Suprapubic skin (tissue), 4 donors: ENCODE results near the gene DNAJC4. TPM values are rescaled to one million over a fixed set of nuclear protein-coding genes. Genes with fewer than 3 reads are reported as not detected.

ENCODE experiments used
- DNase-seq, 2 donors: peaks; one replicate each; pipeline ENCODE4 v3.0.0-alpha.2; 2019; ENCODE audit warnings: low spot score in 2 of 2
- H3K27ac ChIP-seq: fragments of 200-600 bp; sonication (generic); one replicate; pipeline ENCODE4 v1.5.1; 2019
- H3K27me3 ChIP-seq: fragments of 200-600 bp; sonication (generic); one replicate; pipeline ENCODE4 v1.5.1; 2019
- H3K36me3 ChIP-seq: fragments of 200-600 bp; sonication (generic); one replicate; pipeline ENCODE4 v1.5.1; 2019
- H3K4me1 ChIP-seq: fragments of 200-600 bp; sonication (generic); one replicate; pipeline ENCODE4 v1.5.1; 2019
- H3K4me3 ChIP-seq: fragments of 200-600 bp; sonication (generic); one replicate; pipeline ENCODE4 v1.5.1; 2019; ENCODE audit warnings: mild to moderate bottlenecking
- H3K9me3 ChIP-seq: fragments of 200-600 bp; sonication (generic); one replicate; pipeline ENCODE4 v1.5.1; 2019
- CTCF ChIP-seq, 2 donors: fragments of 200-600 bp in 1 of 2; fragments of 450-650 bp in 1 of 2; sonication (generic) in 1 of 2; IDR thresholded peaks; one replicate each; pipeline ENCODE4 v1.5.1; 2016 to 2019; ENCODE audit warnings: antibody characterized with exemption in 2 of 2, mild to moderate bottlenecking in 1 of 2, moderate library complexity in 1 of 2
- EP300 ChIP-seq: sonication (generic); formaldehyde crosslinking; IDR thresholded peaks from one replicate; pipeline ENCODE4 v1.6.1; 2017; ENCODE audit warnings: antibody characterized with exemption
- POLR2A ChIP-seq, 2 donors: fragments of 450-650 bp; IDR thresholded peaks; one replicate each; pipeline ENCODE4 v1.6.1; 2017; ENCODE audit warnings: antibody characterized with exemption in 2 of 2, mild to moderate bottlenecking in 2 of 2, moderate library complexity in 2 of 2
- POLR2AphosphoS5 ChIP-seq, 3 donors: sonication (generic); formaldehyde crosslinking; IDR thresholded peaks; one replicate each; pipeline ENCODE4 v1.6.1; 2017; ENCODE audit warnings: antibody characterized with exemption in 3 of 3
- WGBS: methylation state at CpG from one replicate; pipeline ENCODE4 v1.1.5; 2018; 5-methylcytosine and 5-hydroxymethylcytosine counted together
- total RNA-seq, 4 donors: library from RNA; depleted of rRNA; stranded (reverse); fragments of >200 nt; gene quantifications; one replicate each; pipeline ENCODE4 v1.1.0, GENCODE V29; 2016

The DNAJC4 gene
- total RNA-seq, 4 donors from 2014 or later = 26.9 to 55.1 (median 37.3) TPM

DNA sequence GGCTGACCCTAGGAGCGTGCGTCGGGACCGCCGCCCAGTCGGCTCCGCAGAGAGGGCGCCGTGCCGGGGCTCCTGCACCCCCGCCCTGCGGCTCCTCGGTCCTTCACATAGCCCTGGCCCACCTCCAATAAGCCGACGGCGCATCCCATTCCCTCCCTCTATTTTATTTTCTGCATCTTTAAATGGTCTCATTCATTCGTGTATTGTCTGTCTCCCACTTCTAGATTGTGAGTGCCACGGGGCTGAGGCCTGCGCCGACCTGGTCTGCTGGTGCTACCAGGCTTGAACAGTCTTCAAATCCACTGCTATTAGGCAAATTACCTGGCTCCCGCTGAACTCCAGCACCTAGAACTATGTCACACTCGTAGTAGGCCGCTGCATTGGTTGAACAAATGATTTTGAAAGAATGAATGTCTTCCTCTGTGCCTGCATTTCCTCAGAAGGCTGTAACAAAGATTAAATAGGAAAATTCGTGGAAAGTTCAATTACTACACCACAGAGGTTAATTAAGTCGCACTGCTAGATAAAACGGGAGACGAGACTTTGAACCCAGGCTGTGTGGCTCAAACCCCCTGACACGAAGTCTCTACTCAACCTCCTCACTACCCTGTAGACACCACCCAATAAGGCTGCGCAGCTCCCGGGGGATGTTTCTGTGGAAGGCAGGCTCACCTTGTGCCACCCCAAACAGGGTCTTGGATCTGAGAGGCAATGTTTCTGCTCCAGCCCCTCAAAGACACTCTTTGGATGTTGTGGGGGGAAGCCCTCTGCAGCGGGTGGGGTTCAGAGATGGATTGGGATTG, 17.6 kb downstream of the DNAJC4 start:
- DNase-seq = no peak
- Histone ChIP-seq H3K27me3 (no peaks in the 10 kb centered on the region), H3K4me1 (peaks cover 61% of the 10 kb centered on the region), H3K9me3 (no peaks in the 10 kb centered on the region), H3K36me3 (peaks cover 12% of the 10 kb centered on the region), H3K4me3 (peak overlapping the region; percentile 75), H3K27ac (peak overlapping the region; percentile 91)
- WGBS = 31% methylated on average over 31 of the region's 31 CpGs
- TF ChIP-seq POLR2A (IDR thresholded peaks at IDR 0.05) = no peak
- no peak for TF ChIP-seq EP300
- TF ChIP-seq CTCF (IDR thresholded peaks at IDR 0.05) = no peak
- TF ChIP-seq POLR2AphosphoS5 (IDR thresholded peaks at IDR 0.05) = no peak

- WGBS = 63% methylated on average over 7 of the region's 7 CpGs
- DNase-seq = no peak
- TF ChIP-seq CTCF (IDR thresholded peaks at IDR 0.05) = no peak
- no peak for TF ChIP-seq POLR2AphosphoS5 (IDR thresholded peaks at IDR 0.05)
- no peak for TF ChIP-seq EP300
- TF ChIP-seq POLR2A (IDR thresholded peaks at IDR 0.05) = no peak
These were observed 18.2 kb downstream of the DNAJC4 start for GRCh38 chr11:64248578-64248977.

DNA sequence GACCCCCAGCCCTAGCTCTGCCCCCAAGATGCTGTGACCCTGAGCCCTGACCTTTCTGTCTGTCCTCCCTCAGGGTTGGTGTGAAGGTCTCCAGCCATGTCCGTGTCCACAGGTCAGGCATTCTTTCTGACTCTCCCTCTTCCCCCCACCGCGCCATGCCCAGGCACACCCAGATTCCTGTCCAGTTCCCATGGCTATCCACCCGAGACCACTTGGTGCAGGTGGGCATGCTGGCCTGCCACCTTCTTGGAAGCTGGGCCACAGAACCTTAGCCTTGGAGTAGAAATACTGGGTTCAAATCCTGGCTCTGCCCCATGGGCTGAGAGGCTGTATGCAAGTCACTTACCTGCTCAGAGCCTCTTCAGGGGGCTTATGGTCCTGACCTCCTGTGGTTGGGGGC, 18.7 kb downstream of the DNAJC4 start:
- no peak for DNase-seq
- Histone ChIP-seq H3K4me1 (peaks cover 63% of the 10 kb centered on the region), H3K36me3 (peaks cover 3% of the 10 kb centered on the region), H3K27ac (no peak overlapping the region), H3K9me3 (no peaks in the 10 kb centered on the region), H3K27me3 (no peaks in the 10 kb centered on the region), H3K4me3 (no peak overlapping the region)
- TF ChIP-seq POLR2AphosphoS5 (IDR thresholded peaks at IDR 0.05) (no peak), EP300 (no peak), CTCF (IDR thresholded peaks at IDR 0.05) (no peak), POLR2A (IDR thresholded peaks at IDR 0.05) (no peak)
- 89% methylated on average over 4 of the region's 4 CpGs for WGBS

More at GRCh38 chr11:64248578-64248977, 18.2 kb downstream of the DNAJC4 start:
- H3K36me3 ChIP-seq = peaks cover 7% of the 10 kb centered on the region
- H3K27ac ChIP-seq = no peak overlapping the region
- H3K27me3 ChIP-seq = no peaks in the 10 kb centered on the region
- no peaks in the 10 kb centered on the region for H3K9me3 ChIP-seq
- H3K4me1 ChIP-seq = peaks cover 61% of the 10 kb centered on the region
- no peak overlapping the region for H3K4me3 ChIP-seq

DNA sequence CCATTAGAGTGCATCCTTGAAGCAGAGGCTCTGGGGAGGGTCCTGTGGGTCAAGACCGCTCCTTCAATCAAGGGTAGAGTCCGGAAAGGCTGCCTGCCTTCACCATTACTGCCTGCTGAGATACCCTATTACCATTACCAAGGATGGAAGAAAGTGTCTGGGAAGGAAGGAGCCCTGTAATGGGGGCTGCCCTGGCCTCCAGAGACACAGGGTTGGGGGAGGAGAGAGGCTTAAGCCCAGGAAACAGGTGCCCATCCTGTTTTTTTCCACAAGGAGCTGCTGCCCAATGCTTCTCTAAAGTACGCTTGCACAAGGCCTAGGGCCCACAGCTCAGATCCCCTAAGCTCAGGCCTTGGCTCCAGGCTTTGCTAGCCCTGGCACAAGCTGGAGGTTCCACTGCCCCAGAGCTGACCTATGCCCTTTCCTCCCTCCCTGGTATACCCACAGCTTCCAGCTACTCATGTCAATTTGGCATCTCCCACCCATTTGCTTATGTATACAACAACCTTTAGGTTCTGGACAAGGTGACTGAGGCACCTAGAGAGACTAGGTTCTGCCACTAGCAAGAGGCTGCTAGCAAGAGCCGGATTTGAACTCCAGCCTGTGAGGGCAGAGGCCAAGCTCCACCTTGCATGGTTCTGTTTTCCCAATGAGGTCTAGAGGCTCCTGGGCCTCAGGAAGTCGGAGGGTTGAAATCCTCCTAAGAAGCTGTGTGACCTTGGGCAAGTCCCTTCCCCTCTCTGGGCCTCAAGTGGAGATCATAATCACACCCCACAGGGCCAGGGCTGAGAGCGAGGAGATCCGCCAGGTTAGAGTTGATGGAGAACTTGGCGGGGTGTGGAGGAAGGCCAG, 19.4 kb downstream of the DNAJC4 start:
- 86% methylated on average over 7 of the region's 8 CpGs for WGBS
- Histone ChIP-seq H3K36me3 (peaks cover 6% of the 10 kb centered on the region), H3K27ac (no peak overlapping the region), H3K27me3 (no peaks in the 10 kb centered on the region), H3K9me3 (no peaks in the 10 kb centered on the region), H3K4me1 (peaks cover 57% of the 10 kb centered on the region), H3K4me3 (no peak overlapping the region)
- no peak for TF ChIP-seq POLR2AphosphoS5 (IDR thresholded peaks at IDR 0.05)
- no peak for TF ChIP-seq CTCF (IDR thresholded peaks at IDR 0.05)
- no peak for TF ChIP-seq EP300
- no peak for TF ChIP-seq POLR2A (IDR thresholded peaks at IDR 0.05)
- DNase-seq = no peak

DNA sequence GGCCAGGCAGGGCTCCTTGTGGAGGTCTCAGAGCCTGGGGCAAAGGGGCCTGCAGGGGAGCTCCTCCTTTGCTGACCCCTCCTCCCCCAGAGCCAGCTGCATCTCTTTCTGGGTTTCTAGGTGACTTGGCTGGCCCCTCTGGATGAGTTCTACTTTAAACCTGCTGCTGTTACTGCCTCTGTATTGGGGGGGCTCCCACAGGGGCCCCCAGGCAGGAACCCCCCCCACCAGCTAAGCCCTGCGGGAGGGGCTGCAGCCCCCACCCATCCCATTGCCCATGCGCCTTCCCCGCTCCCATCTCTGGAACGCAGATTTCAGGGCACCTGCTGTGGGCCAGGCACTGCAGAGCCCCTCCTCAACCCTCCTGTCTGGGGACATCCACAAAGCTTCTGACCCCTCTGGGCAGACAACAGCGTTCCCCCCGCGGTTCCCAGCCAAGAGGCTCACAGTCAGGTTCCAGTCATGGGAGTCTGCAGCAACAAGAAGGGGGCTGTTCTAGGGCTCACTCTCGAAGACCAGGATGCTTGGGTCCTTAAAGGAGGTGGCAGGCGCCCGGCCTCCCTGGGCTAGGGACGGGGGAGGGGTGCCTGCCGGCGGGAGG, 20.2 kb downstream of the DNAJC4 start:
- Histone ChIP-seq H3K27me3 (no peaks in the 10 kb centered on the region), H3K4me1 (peaks cover 50% of the 10 kb centered on the region), H3K27ac (no peak overlapping the region), H3K36me3 (peaks cover 12% of the 10 kb centered on the region), H3K4me3 (peak overlapping the region; percentile 85), H3K9me3 (no peaks in the 10 kb centered on the region)
- no peak for DNase-seq
- WGBS = 35% methylated on average over 9 of the region's 13 CpGs
- TF ChIP-seq POLR2A (IDR thresholded peaks at IDR 0.05) = no peak
- no peak for TF ChIP-seq EP300
- no peak for TF ChIP-seq POLR2AphosphoS5 (IDR thresholded peaks at IDR 0.05)
